ENCODE measurements around the gene COX18.

The COX18 gene

GRCh38 chr4:73055241-73055897 lies 14.1 kb downstream of the COX18 start:
- intact Hi-C loops (cut with DNase I), result no loop called here

GRCh38 chr4:73053974-73054480 lies 15.5 kb downstream of the COX18 start:
- no peak for DNase-seq
- intact Hi-C loops (cut with DNase I), result no loop called here

More at GRCh38 chr4:73055241-73055897, 14.1 kb downstream of the COX18 start:
- DNase-seq, result no peak

GRCh38 chr4:73053076-73053475 lies 16.4 kb downstream of the COX18 start:
- DNase-seq, result no peak
- intact Hi-C loops (cut with DNase I), result no loop called here

GRCh38 chr4:73051625-73052024 lies 17.9 kb downstream of the COX18 start:
- no peak for DNase-seq
- intact Hi-C loops (cut with DNase I), result no loop called here

GRCh38 chr4:73045879-73046278 lies 23.6 kb downstream of the COX18 start:
- no peak for DNase-seq
- intact Hi-C loops (cut with DNase I), result no loop called here

- no peak for DNase-seq
- intact Hi-C loops (cut with DNase I), result no loop called here
Observed at GRCh38 chr4:73037057-73037456, 32.5 kb downstream of the COX18 start.

GRCh38 chr4:73036123-73036522 lies 33.4 kb downstream of the COX18 start:
- no peak for DNase-seq
- intact Hi-C loops (cut with DNase I), result no loop called here

GRCh38 chr4:73034896-73035295 lies 34.6 kb downstream of the COX18 start:
- intact Hi-C loops (cut with DNase I), result no loop called here
- no peak for DNase-seq

- intact Hi-C loops (cut with DNase I), result no loop called here
- DNase-seq, result no peak
Observed at GRCh38 chr4:73028621-73029020, 40.9 kb downstream of the COX18 start.

- intact Hi-C loops (cut with DNase I), result loop anchor here (5.0 kb wide), 3 partner anchors 514 to 724 kb away; no protein-coding TSS in a partner anchor
- no peak for DNase-seq
Observed at GRCh38 chr4:73021634-73022033, 47.9 kb downstream of the COX18 start.

- no peak for DNase-seq
- intact Hi-C loops (cut with DNase I), result loop anchor here (5.0 kb wide), 4 partner anchors 317 to 722 kb away; no protein-coding TSS in a partner anchor
Observed at GRCh38 chr4:73019462-73020047, 50.0 kb downstream of the COX18 start.

- intact Hi-C loops (cut with DNase I), result loop anchor here (5.0 kb wide), 1 partner anchor 316 kb away; no protein-coding TSS in a partner anchor
- peak in 1 of 10 donors; percentile 78 for DNase-seq
Observed at GRCh38 chr4:73018595-73018994, 50.9 kb downstream of the COX18 start.

- intact Hi-C loops (cut with DNase I), result no loop called here
- no peak for DNase-seq
Observed at GRCh38 chr4:73013310-73013709, 56.2 kb downstream of the COX18 start.

- DNase-seq, result peak in 1 of 10 donors; percentile 55
- intact Hi-C loops (cut with DNase I), result no loop called here
Observed at GRCh38 chr4:73012673-73013072, 56.8 kb downstream of the COX18 start.

- intact Hi-C loops (cut with DNase I), result no loop called here
- peak in 1 of 10 donors; percentile 45 for DNase-seq
Observed at GRCh38 chr4:73011629-73011985, 57.9 kb downstream of the COX18 start.

- peak in 2 of 10 donors; percentile 64 to 80 for DNase-seq
- intact Hi-C loops (cut with DNase I), result no loop called here
Observed at GRCh38 chr4:73010789-73011628, 58.5 kb downstream of the COX18 start.

- intact Hi-C loops (cut with DNase I), result no loop called here
Observed at GRCh38 chr4:73007526-73008100, 61.9 kb downstream of the COX18 start.

GRCh38 chr4:73006286-73006990 lies 63.1 kb downstream of the COX18 start:
- intact Hi-C loops (cut with DNase I), result no loop called here
- DNase-seq, result no peak

More at GRCh38 chr4:73007526-73008100, 61.9 kb downstream of the COX18 start:
- DNase-seq, result no peak

- DNase-seq, result no peak
- intact Hi-C loops (cut with DNase I), result no loop called here
Observed at GRCh38 chr4:73005514-73005913, 64.0 kb downstream of the COX18 start.
